K562 (cell line): ENCODE data around the gene TRIM38. TPM values are rescaled to one million over a fixed set of nuclear protein-coding genes. Genes with fewer than 3 reads are reported as not detected.
A peak's percentile ranks its signal among the peaks of the same experiment; 100 is the strongest.

ENCODE experiments used
- AFF1 ChIP-seq, 2 experiments: fragments of 450-650 bp; IDR thresholded peaks; 2 replicates each; pipeline ENCODE4 v1.6.1; 2018; ENCODE audit warnings: mild to moderate bottlenecking in 2 of 2, low read depth in 1 of 2; ENCODE audit not compliant: partially characterized antibody in 2 of 2
- BACH1 ChIP-seq: fragments of 200-800 bp; sonication (Bioruptor generic); IDR thresholded peaks from 2 replicates; pipeline ENCODE4 v1.6.1; 2016; ENCODE audit warnings: missing genetic modification characterization, missing compliant biosample characterization
- GABPB1 ChIP-seq: sonication (generic); formaldehyde crosslinking; IDR thresholded peaks from 2 replicates; pipeline ENCODE4 v1.8.0; 2022; ENCODE audit warnings: mild to moderate bottlenecking, missing genetic modification reagents
- HDAC1 ChIP-seq, 2 experiments: fragments of 450-650 bp; IDR thresholded peaks; 2 replicates each; pipeline ENCODE4 v1.6.1; 2016 to 2017; ENCODE audit warnings: inconsistent platforms in 1 of 2, mild to moderate bottlenecking in 1 of 2, moderate library complexity in 1 of 2
- MEF2A ChIP-seq: IDR thresholded peaks from 2 replicates; pipeline ENCODE4 v1.6.1; 2011; ENCODE audit warnings: low read depth, mild to moderate bottlenecking, low read length, moderate library complexity; ENCODE audit not compliant: control insufficient read depth
- NRF1 ChIP-seq, 2 experiments: fragments of 450-650 bp; IDR thresholded peaks in 1 of 2; conservative IDR thresholded peaks in 1 of 2; 2 replicates each; pipeline ENCODE4 v1.6.1; 2014; ENCODE audit warnings: mild to moderate bottlenecking in 2 of 2
- POLR2AphosphoS5 ChIP-seq: IDR thresholded peaks from 2 replicates; pipeline ENCODE4 v1.6.1; 2011; ENCODE audit warnings: mild to moderate bottlenecking, low read depth, low read length, moderate library complexity; ENCODE audit not compliant: control insufficient read depth, insufficient read depth
- RBBP5 ChIP-seq: fragments of 200-600 bp; sonication (generic); IDR thresholded peaks from 2 replicates; pipeline ENCODE4 v1.6.1; 2012; ENCODE audit warnings: borderline replicate concordance, mild to moderate bottlenecking, low read length, control low read depth, inconsistent platforms; ENCODE audit not compliant: insufficient read depth, poor library complexity, severe bottlenecking
- RBM15 ChIP-seq: fragments of 200-400 bp; formaldehyde crosslinking; IDR thresholded peaks from 2 replicates; pipeline ENCODE4 v1.6.1; 2018; ENCODE audit warnings: mild to moderate bottlenecking, low read length, moderate library complexity; ENCODE audit not compliant: insufficient read depth
- SMARCE1 ChIP-seq: fragments of 450-650 bp; IDR thresholded peaks from 2 replicates; pipeline ENCODE4 v1.7.1; 2016; ENCODE audit warnings: mild to moderate bottlenecking
- TOE1 ChIP-seq, 2 experiments: fragments of 450-650 bp in 1 of 2; sonication (generic) in 1 of 2; formaldehyde crosslinking in 1 of 2; IDR thresholded peaks; 2 replicates each; pipeline versions ENCODE4 v1.7.1 to v1.8.0; 2016 to 2022; ENCODE audit warnings: borderline replicate concordance in 2 of 2, mild to moderate bottlenecking in 2 of 2, antibody characterized with exemption in 1 of 2, inconsistent platforms in 1 of 2, low read depth in 1 of 2, missing genetic modification reagents in 1 of 2, moderate library complexity in 1 of 2
- ZNF408 ChIP-seq: fragments of 250-450 bp; sonication (Bioruptor Pico); IDR thresholded peaks from 2 replicates; pipeline ENCODE4 v1.4.0; 2020; ENCODE audit warnings: low read depth, mild to moderate bottlenecking, moderate library complexity
- ZNF764 ChIP-seq: fragments of 250-450 bp; sonication (Bioruptor Pico); IDR thresholded peaks from 2 replicates; pipeline ENCODE4 v1.4.0; 2020; ENCODE audit warnings: low read depth, mild to moderate bottlenecking, moderate library complexity
- polyA plus RNA-seq, 8 experiments: library from polyadenylated mRNA; depleted of rRNA in 4 of 8; stranded (reverse) in 5 of 8; unstranded in 3 of 8; fragments of >200 nt; fragmentation: Nextera tagmentation in 2 of 8; fragmentation: Illumina TruSeq in 1 of 8; extraction: Ambion mirVana in 2 of 8; extraction: Trizol in 1 of 8; gene quantifications; 2 replicates each; pipeline versions ENCODE4 v1.2.1 to v1.2.3, GENCODE V29; 2011 to 2014; ENCODE audit warnings: inconsistent platforms in 1 of 8, missing spikeins in 1 of 8
- total RNA-seq, 7 experiments: library from RNA; depleted of rRNA in 6 of 7; stranded (reverse); fragments of >200 nt in 6 of 7; fragmentation: Illumina TruSeq in 2 of 7; extraction: Trizol in 2 of 7; gene quantifications; 2 replicates each; pipeline versions ENCODE4 v1.2.1 to v1.2.3, GENCODE V29; 2011 to 2021; ENCODE audit warnings: low replicate concordance in 1 of 7
- TF ChIP-seq, protein P1 (sequence below): fragments of 250-450 bp; sonication (Bioruptor Pico); IDR thresholded peaks from 2 replicates; pipeline ENCODE4 v1.4.0; 2020; ENCODE audit warnings: mild to moderate bottlenecking, moderate library complexity
- TF ChIP-seq, protein P2 (sequence below), 2 experiments: fragments of 450-650 bp; conservative IDR thresholded peaks; 2 replicates each; pipeline ENCODE4 v1.6.1; 2017; ENCODE audit warnings: mild to moderate bottlenecking in 2 of 2, moderate library complexity in 2 of 2
- TF ChIP-seq, protein P3 (sequence below): sonication (generic); formaldehyde crosslinking; IDR thresholded peaks from 2 replicates; pipeline ENCODE4 v1.8.1; 2023; ENCODE audit warnings: mild to moderate bottlenecking, missing genetic modification reagents

Gene TRIM38
- total and polyA plus RNA-seq, 9 of the 15 experiments (the other 6 are each of a cell fraction or from before 2014, with no cell fraction given) = 1.7 to 6.7 (median 6.3) TPM

DNA sequence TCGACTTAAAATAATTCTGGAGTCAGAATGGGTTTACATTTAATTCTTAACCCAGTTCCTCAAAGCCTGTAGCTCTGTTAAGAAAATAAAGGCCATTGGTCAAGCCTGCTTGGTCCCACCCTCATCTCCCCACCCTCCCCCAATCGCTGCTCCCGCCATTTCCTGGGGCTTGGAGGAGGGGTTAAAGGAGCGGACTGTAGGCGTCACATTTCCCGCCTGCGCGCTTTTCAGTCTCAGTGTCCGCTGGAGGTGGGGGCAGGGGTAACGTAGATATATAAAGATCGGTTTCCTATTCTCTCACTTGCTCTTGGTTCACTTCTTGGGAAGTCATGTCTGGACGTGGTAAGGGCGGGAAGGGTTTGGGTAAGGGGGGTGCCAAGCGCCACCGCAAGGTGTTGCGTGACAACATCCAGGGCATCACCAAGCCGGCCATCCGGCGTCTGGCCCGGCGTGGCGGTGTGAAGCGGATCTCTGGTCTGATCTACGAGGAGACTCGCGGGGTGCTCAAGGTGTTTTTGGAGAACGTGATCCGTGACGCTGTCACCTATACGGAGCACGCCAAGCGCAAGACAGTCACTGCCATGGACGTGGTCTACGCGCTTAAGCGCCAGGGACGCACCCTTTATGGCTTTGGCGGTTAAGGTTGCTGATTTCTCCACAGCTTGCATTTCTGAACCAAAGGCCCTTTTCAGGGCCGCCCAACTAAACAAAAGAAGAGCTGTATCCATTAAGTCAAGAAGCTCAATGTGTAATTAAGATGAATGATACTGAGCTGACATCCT, 58.9 kb downstream of the TRIM38 start (continued):
- TF ChIP-seq, protein P1, sequence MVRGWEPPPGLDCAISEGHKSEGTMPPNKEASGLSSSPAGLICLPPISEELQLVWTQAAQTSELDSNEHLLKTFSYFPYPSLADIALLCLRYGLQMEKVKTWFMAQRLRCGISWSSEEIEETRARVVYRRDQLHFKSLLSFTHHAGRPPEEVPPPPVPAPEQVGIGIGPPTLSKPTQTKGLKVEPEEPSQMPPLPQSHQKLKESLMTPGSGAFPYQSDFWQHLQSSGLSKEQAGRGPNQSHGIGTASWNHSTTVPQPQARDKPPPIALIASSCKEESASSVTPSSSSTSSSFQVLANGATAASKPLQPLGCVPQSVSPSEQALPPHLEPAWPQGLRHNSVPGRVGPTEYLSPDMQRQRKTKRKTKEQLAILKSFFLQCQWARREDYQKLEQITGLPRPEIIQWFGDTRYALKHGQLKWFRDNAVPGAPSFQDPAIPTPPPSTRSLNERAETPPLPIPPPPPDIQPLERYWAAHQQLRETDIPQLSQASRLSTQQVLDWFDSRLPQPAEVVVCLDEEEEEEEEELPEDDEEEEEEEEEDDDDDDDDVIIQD (CRISPR knock-in tag) = 0 out of 2 replicates have a peak, but pooled peaks have one; percentile 38
- TF ChIP-seq, protein P2, sequence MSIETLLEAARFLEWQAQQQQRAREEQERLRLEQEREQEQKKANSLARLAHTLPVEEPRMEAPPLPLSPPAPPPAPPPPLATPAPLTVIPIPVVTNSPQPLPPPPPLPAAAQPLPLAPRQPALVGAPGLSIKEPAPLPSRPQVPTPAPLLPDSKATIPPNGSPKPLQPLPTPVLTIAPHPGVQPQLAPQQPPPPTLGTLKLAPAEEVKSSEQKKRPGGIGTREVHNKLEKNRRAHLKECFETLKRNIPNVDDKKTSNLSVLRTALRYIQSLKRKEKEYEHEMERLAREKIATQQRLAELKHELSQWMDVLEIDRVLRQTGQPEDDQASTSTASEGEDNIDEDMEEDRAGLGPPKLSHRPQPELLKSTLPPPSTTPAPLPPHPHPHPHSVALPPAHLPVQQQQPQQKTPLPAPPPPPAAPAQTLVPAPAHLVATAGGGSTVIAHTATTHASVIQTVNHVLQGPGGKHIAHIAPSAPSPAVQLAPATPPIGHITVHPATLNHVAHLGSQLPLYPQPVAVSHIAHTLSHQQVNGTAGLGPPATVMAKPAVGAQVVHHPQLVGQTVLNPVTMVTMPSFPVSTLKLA (conservative IDR thresholded peaks at IDR 0.05) = peak; percentile 62 to 72; a peak in 3 of 4 replicates
- TF ChIP-seq MEF2A (peak; percentile 14; the same call in 1 of the 2 replicates), SMARCE1 (peak; percentile 41; the same call in 1 of the 2 replicates), HDAC1 (IDR thresholded peaks at IDR 0.05) (peak in 1 of 2 experiments; percentile 72; a peak in 2 of 4 replicates), ZNF408 (no peak), NRF1 (conservative IDR thresholded peaks at IDR 0.05 in 1 of 2, IDR thresholded peaks at IDR 0.05 in 1 of 2) (peak; percentile 56 to 72; a peak in 3 of 4 replicates), RBM15 (no peak), AFF1 (IDR thresholded peaks at IDR 0.05; ENCODE audit: low read depth in 1 of 2, partially characterized antibody in 2 of 2) (peak; percentile 46 to 74), BACH1 (peak; percentile 54; the same call in 1 of the 2 replicates), RBBP5 (peak; percentile 30), POLR2AphosphoS5 (peak; percentile 86; the same call in 1 of the 2 replicates), GABPB1 (CRISPR knock-in tag) (peak; percentile 77), ZNF764 (peak; percentile 25; the same call in 1 of the 2 replicates), TOE1 (IDR thresholded peaks at IDR 0.05; ENCODE audit: borderline replicate concordance) (0 out of 2 replicates have a peak, but pooled peaks have one; percentile 22), TOE1 (CRISPR knock-in tag; IDR thresholded peaks at IDR 0.05; ENCODE audit: borderline replicate concordance, low read depth) (no peak)
- TF ChIP-seq, protein P3, sequence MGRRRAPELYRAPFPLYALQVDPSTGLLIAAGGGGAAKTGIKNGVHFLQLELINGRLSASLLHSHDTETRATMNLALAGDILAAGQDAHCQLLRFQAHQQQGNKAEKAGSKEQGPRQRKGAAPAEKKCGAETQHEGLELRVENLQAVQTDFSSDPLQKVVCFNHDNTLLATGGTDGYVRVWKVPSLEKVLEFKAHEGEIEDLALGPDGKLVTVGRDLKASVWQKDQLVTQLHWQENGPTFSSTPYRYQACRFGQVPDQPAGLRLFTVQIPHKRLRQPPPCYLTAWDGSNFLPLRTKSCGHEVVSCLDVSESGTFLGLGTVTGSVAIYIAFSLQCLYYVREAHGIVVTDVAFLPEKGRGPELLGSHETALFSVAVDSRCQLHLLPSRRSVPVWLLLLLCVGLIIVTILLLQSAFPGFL (CRISPR knock-in tag) = peak; percentile 98; the same call in 1 of the 2 replicates
